A673 (cell line): ENCODE measurements around the gene KCND2. TPM values are rescaled to one million over a fixed set of nuclear protein-coding genes. Genes with fewer than 3 reads are reported as not detected.

ENCODE experiments used
- BruUV-seq: library from RNA; stranded (reverse); fragments of 400-500 nt; replicated peaks from 2 replicates; lab custom pipeline; 2021; lab: Mats Ljungman, UMichigan
- CTCF ChIA-PET: fragments of 300-600 bp; sonication (Branson Sonifier 250); formaldehyde crosslinking; loops from one replicate; lab custom pipeline; 2022; ENCODE audit warnings: antibody characterized with exemption; lab: Charles Lee
- POLR2A ChIA-PET: fragments of 300-600 bp; sonication (Branson Sonifier 250); formaldehyde crosslinking; loops from one replicate; lab custom pipeline; 2022; ENCODE audit warnings: antibody characterized with exemption; ENCODE audit not compliant: low non-redundant PET; lab: Charles Lee
- DNase-seq: peaks from one replicate; pipeline ENCODE4 v3.0.0-alpha.2; 2015; ENCODE audit warnings: low spot score
- H3K27ac ChIP-seq: fragments of 200-600 bp; sonication (generic); 2 replicates; pipeline ENCODE4 v1.5.1; 2016; ENCODE audit warnings: mixed run types, low read depth, mild to moderate bottlenecking, mixed read lengths, antibody characterized with exemption, low read length; ENCODE audit not compliant: poor library complexity, severe bottlenecking
- H3K27me3 ChIP-seq: fragments of 200-600 bp; sonication (generic); replicated peaks from 2 replicates; pipeline ENCODE4 v1.6.1; 2017; ENCODE audit warnings: mixed run types, low read depth, mild to moderate bottlenecking, mixed read lengths, antibody characterized with exemption, low read length; ENCODE audit not compliant: insufficient read depth, poor library complexity
- H3K36me3 ChIP-seq: fragments of 200-600 bp; sonication (generic); 2 replicates; pipeline ENCODE4 v1.6.1; 2016; ENCODE audit warnings: mixed run types, mild to moderate bottlenecking, mixed read lengths, antibody characterized with exemption, low read length; ENCODE audit not compliant: insufficient read depth, poor library complexity, severe bottlenecking
- H3K4me1 ChIP-seq: fragments of 200-600 bp; sonication (generic); 2 replicates; pipeline ENCODE4 v1.6.1; 2017; ENCODE audit warnings: mixed run types, mild to moderate bottlenecking, mixed read lengths, antibody characterized with exemption, low read length; ENCODE audit not compliant: insufficient read depth, poor library complexity, severe bottlenecking
- H3K4me3 ChIP-seq: fragments of 200-600 bp; sonication (generic); 2 replicates; pipeline ENCODE4 v1.5.1; 2016; ENCODE audit warnings: low read depth, mixed run types, mild to moderate bottlenecking, mixed read lengths, low read length; ENCODE audit not compliant: poor library complexity, severe bottlenecking
- H3K9me3 ChIP-seq: fragments of 200-600 bp; sonication (generic); 2 replicates; pipeline ENCODE4 v1.6.1; 2016; ENCODE audit warnings: mixed run types, low read depth, mild to moderate bottlenecking, mixed read lengths, antibody characterized with exemption, low read length; ENCODE audit not compliant: poor library complexity, severe bottlenecking
- EZH2 ChIP-seq: fragments of 200-600 bp; sonication (generic); IDR thresholded peaks from 2 replicates; pipeline ENCODE4 v1.6.1; 2017; ENCODE audit warnings: borderline replicate concordance, low read depth, mild to moderate bottlenecking, mixed read lengths, antibody characterized with exemption, low read length; ENCODE audit not compliant: poor library complexity, severe bottlenecking
- intact Hi-C: fragments of 100-400 bp; cut with micrococcal nuclease; formaldehyde crosslinking; loops from one replicate; pipeline ENCODE4 v1.10.0; 2022; ENCODE audit not compliant: unreplicated experiment
- total RNA-seq: library from RNA; stranded (reverse); gene quantifications from 2 replicates; pipeline ENCODE4 v1.2.3, GENCODE V29; 2021
- TF ChIP-seq, protein P1 (sequence below): fragments of 300-800, 200-600 bp; sonication (generic); conservative IDR thresholded peaks from 2 replicates; pipeline ENCODE4 v1.5.1; 2017; ENCODE audit warnings: low read depth, mild to moderate bottlenecking, antibody characterized with exemption, low read length, moderate library complexity, mixed read lengths

The KCND2 gene
- total RNA-seq, 1 experiment from 2014 or later: not detected

DNA sequence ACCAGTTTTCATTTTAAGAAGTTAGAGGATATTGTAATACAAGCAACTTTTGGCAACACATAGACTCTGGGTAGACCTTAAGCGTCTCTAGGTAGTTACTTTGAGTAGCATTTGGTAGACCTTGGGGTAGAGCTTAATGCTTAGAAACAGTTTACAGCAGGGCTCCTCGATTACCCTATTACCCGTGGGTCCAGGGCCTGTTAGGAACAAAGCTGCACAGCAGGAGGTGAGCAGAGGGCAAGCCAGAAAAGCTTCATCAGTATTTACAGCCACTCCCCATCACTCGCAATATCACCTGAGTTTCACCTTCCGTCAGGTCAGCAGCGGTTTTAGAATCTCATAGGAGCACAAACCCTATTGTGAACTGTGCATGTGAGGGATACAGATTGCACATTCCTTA, 411.5 kb downstream of the KCND2 start:
- no peak for TF ChIP-seq EZH2
- TF ChIP-seq, protein P1, sequence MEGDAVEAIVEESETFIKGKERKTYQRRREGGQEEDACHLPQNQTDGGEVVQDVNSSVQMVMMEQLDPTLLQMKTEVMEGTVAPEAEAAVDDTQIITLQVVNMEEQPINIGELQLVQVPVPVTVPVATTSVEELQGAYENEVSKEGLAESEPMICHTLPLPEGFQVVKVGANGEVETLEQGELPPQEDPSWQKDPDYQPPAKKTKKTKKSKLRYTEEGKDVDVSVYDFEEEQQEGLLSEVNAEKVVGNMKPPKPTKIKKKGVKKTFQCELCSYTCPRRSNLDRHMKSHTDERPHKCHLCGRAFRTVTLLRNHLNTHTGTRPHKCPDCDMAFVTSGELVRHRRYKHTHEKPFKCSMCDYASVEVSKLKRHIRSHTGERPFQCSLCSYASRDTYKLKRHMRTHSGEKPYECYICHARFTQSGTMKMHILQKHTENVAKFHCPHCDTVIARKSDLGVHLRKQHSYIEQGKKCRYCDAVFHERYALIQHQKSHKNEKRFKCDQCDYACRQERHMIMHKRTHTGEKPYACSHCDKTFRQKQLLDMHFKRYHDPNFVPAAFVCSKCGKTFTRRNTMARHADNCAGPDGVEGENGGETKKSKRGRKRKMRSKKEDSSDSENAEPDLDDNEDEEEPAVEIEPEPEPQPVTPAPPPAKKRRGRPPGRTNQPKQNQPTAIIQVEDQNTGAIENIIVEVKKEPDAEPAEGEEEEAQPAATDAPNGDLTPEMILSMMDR: no peak
- no peaks in the 10 kb centered on the region for H3K4me1 ChIP-seq
- no peaks in the 10 kb centered on the region for H3K36me3 ChIP-seq
- no peak overlapping the region for H3K4me3 ChIP-seq
- intact Hi-C loops: no loop called here
- BruUV-seq: no TSS peak
- ChIA-PET CTCF (no interaction called here), POLR2A (no interaction called here)
- DNase-seq: no peak
- no peaks in the 10 kb centered on the region for H3K27me3 ChIP-seq
- H3K27ac ChIP-seq: no peak overlapping the region
- no peaks in the 10 kb centered on the region for H3K9me3 ChIP-seq

DNA sequence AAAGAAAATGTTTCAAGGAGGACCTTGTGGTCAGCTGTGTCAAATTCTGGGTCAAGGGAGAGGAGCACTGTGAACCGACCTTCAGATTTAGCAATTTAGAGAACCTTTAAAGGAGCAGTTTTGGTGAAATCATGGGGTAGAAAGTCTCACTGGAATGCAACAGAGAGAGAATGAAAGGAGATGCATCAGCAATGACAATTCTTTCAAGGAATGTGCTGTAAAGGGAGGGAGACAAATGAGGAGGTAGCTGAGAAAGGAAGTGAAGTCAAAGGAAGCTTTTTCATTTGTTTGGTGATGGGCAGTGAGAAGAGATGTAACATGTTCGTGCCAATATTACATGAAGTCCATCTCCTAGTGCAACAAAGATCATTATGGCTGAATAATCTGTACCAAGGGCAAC, 418.9 kb downstream of the KCND2 start:
- H3K27me3 ChIP-seq: no peaks in the 10 kb centered on the region
- H3K9me3 ChIP-seq: no peaks in the 10 kb centered on the region
- H3K36me3 ChIP-seq: no peaks in the 10 kb centered on the region
- H3K4me1 ChIP-seq: no peaks in the 10 kb centered on the region
- intact Hi-C loops: no loop called here
- ChIA-PET POLR2A (no interaction called here), CTCF (no interaction called here)
- H3K4me3 ChIP-seq: no peak overlapping the region
- no peak overlapping the region for H3K27ac ChIP-seq
- TF ChIP-seq, protein P1: no peak
- TF ChIP-seq EZH2: no peak
- no peak for DNase-seq
- no TSS peak for BruUV-seq

DNA sequence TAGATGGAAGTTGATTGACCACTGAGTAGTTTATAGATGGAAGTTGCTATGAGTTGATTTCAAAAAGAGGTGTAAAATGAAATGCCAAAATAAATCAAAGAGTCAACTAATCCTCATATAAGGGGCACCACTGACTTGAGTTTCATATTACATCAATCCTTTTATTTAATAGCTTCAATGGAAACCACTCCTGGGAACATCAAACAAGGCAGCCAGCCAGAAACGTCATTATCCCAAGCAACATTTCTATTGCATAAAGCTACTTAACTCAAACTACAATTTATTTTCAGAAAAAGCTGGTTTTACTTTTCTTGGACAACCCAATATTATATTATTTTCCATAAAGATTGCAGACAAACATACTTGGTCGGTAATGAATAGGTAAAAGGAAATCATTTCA, 422.9 kb downstream of the KCND2 start:
- Histone ChIP-seq H3K4me3 (no peak overlapping the region), H3K36me3 (no peaks in the 10 kb centered on the region), H3K27me3 (no peaks in the 10 kb centered on the region), H3K27ac (no peak overlapping the region), H3K4me1 (no peaks in the 10 kb centered on the region), H3K9me3 (no peaks in the 10 kb centered on the region)
- DNase-seq: peak; percentile 8
- intact Hi-C loops: no loop called here
- TF ChIP-seq EZH2: no peak
- TF ChIP-seq, protein P1: no peak
- CTCF ChIA-PET: no interaction called here
- POLR2A ChIA-PET: interaction anchor here (0.7 kb wide), 1 partner anchor 8 kb away, joined by 3 read pairs; no protein-coding TSS in a partner anchor
- BruUV-seq: no TSS peak
